Measurements from ENCODE around the gene RNF220.
"Not testable (repeated sequence)": the region's sequence is repeated elsewhere in the genome, so short reads cannot be mapped to it uniquely, and the experiment has no call there.

Gene RNF220

DNA sequence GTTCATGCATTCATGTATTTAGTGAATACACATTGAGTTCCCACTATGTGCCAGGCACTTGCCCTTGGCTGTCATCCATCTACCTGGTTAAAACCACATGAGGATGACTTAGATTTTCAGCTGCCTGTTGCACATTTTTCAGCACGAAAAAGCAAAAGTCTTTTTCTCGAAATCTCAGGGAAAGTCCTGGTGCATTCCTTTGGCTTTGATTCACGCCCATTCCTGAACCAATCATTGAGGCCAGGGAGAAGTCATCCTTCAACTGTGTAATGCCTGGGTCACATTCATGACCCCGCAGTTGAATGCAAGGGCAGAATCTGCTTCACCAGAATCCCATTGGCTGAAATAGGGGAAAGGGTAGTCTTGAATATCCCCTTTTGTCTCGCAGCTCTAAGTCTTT lies 84.4 kb downstream of the RNF220 start:
- DNase-seq (ENCODE audit: low read depth in 2 of 2), result no peak

DNA sequence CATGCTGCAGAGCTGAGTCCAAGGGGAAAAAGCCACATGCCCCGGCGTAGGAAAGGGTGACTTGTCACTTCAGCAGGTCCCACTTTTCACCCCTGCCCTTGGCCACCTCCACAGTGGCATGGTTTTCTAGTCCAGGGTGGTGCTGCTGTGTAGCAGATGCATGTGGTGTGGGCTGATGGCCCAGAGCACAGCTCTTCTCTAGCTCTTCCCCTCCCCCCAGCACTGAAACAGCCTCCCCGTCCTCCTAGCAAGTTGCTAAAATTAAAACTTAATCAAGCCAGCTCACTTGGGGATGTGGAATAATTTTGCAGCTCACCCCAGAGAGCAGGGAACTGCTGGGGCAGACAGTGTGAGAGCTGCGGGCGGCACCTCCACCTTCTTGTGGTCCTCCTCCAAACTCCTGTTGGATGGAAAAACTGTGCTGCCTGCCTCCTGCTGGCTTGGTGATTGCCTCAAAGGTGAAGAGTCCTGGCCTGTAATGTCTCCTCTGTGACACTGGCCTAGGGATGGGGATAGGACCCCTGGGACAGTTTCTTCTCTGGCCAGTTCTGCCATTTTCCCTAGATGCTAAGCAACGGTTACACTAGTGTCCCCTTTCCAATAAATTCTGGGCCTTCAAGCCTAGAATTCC lies 91.6 kb downstream of the RNF220 start:
- DNase-seq (ENCODE audit: low read depth in 2 of 2), result no peak

DNA sequence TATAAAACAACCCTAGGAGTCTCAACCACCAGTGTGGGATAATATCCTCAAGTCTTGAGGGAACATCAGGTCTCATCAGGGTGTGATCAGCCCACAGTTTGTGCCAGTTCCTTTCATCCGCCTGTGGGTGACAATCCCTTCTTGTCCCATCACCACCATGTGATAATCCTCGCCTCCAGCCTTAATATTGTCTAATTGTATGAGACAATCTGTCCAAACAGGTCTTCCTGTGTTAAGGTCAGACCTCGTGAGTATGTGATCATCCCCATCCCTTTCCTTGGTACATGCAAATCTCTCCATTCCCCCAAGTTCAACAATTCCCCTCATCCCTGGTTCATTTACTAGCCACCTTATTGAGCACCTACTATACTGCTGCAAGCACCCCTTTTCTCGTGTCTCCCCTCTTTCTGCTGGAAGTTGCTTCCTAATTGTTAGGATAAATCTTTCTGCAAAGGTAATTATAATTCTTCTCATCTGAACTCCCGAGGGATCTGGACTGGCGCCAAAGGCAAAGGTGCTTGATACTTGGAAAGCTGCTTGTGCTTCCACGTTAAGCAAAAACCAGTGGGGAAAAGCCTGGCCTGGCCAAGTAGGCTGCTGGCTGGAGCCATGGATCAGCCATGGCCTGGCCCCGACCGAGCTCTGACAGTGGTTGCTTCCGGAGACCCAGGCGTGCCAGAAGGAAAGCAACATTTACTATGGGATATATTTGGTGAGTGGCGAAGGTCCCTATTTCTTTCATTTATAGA lies 92.5 kb downstream of the RNF220 start:
- DNase-seq (ENCODE audit: low read depth in 2 of 2), result no peak

DNA sequence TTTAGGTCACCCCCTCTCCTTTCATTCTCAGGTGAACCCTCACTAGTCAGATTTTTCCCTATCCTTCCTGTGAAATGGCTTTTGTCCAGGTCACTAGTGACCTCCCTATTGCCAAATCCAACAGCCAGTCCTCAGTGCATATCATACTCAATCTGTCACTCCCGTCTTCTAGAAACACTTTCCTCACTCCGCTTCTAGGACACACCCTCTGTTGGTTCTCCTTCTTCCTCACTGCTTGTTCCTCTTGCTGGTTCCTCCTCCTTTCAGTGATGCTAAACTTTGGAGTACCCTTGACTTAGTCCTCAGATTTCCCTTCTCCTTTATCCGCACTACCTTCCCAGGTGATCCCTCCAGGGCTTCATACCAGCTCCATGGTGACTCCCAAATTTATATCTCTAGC lies 94.3 kb downstream of the RNF220 start:
- DNase-seq (ENCODE audit: low read depth in 2 of 2), result no peak

DNA sequence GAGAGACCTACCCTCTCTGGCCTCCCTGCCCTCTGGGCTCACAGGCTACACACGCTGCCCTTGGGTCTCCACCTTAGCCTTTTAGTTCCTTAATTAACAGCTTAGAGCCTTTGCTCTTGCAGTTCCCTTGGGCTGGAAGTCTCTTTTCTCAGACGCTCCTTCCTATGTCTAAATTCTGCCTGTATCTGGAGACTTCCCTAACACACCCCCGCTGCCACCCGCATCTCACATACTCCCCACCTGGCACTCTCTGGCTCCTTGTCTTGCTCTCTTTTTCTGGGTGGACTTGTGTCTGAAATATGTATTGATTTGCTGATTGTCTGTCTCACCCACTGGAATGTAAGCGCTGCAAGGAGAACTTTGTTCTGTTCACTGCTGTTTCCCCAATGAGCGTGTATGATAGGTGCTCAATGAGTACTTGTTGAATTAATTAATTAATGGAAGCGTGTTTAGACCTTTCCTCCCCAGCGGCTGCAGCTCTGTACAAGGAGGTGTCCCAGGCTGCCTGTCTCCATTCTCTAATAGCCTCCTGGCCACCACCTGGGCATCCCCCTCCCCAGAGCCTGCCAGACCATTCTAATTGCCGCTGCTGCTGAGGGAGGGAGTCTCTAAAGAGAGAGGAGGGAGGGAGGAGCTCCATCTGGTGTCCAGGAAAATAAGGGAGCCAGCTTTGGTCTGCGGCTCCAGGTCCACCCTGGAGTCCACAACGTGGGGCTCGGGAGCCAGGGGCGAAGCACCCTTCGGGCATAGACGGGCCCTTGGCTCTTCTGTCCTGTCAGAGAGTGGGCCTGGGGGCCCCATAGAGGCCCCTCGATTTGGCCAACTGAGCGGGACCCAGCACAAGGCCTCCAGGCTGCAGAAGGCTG lies 95.4 kb downstream of the RNF220 start:
- DNase-seq (ENCODE audit: low read depth in 2 of 2), result no peak

DNA sequence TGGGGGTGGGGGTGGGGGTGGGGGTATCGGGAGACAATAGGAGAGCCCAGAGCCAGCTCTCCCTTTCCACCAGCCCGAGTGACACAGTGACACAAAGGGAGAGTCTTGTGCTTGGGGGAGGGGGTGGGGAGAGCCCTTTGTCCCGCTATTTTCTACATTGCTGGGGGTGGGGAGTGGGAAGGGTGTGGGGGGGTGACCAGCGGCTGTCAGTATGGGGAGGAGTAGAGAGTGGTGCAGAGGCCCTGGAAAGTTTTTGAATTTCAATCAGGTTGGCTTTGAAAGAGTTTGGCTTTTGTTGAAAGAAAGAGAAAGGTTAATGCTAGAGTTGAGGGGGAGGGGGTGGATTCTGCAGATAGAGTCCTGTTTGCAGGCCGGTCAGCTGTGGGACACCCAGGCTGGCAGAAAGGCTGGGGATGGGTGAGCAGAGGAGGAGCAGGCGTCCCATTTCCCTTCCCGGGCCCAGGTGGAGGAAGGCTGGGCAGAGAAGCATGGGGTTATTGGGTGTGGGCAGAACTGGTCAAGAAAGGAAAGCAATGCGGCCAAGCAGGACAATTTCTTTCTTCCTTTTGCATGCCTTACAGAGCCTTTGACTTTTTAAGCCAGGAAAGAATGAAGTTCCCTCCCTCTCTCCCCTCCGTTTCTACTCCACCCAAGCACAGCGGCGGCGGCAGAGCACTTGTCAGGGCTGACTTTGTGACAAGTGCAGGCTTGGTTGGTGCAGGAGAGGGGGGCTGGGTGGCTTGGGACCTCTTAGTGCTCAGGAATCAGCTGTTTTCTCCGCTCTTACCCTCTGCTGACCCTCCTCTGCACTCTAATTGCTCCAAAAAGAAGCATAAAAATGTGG lies 96.2 kb downstream of the RNF220 start:
- DNase-seq (ENCODE audit: low read depth in 2 of 2), result no peak

DNA sequence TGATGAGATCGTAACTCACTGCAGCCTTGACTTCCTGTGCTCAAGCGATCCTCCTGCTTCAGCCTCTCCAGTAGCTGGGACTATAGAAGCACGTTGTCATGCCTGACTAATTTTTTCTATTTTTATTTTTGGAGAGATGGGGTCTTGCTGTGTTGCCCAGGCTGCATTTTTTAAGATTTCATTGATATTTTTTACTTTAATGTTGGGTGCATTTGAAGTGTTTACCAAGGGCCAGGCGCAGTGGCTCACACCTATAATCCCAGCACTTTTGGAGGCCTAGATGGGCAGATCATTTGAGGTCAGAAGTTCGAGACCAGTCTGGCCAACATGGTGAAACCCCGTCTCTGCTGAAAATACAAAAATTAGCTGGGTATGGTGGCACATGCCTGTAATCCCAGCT lies 97.8 kb downstream of the RNF220 start:
- DNase-seq (ENCODE audit: low read depth in 2 of 2), result not testable (repeated sequence)

DNA sequence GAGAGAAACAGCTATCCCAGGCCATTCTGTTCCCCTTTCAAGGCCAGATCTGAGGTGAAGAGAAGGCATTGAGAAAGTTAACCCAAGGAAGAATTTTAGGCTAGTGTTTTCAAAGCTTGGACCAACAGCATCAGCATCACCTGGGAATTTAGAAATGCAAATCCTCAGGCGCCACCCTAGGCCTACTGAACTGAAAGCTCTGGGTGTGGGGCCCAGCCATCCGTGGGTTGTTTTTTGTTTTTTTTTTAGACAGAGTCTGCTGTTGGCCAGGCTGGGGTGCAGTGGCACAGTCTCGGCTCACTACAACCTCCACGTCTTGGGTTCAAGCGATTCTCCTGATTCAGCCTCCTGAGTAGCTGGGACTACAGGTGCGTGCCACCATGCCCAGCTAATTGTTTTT lies 98.6 kb downstream of the RNF220 start:
- DNase-seq (ENCODE audit: low read depth in 2 of 2), result no peak

DNA sequence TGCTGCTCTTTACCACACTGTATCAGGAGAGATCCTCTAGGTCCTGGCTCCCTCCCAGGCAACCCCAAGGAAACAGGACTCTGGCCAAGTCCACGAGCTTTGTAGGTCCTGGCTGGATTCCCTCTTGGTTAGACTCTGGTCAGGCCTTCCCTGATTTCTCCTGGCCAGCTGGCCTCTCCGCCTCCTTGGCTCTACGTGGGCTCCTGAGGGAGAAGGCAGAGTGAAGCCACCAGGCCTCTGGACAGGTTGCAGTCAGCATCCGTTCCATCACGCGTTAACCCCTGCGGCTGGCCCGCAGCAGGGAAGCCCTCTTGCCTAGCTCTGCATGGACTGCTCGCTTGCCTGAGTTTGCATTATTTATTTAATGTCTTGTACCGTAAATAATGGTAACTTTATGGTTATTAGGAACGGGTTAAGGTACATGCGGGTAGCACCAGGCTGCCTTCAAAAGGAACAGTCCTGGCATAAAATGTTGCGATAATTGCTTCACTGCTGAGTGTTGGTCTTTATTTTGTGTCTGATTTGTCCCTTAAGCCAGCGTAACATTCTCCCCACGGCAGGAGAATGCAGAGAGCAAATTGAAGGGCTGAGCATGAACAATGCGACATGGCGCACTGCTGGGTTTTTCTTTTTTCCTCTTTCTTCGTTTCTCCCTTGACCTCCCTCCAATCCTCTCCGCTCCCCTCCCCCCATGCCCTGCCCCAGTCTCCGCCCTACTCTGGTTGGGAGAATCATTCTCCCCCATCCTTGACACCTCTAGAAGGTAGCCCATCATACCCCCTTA lies 100.3 kb downstream of the RNF220 start:
- DNase-seq (ENCODE audit: low read depth in 2 of 2), result no peak

DNA sequence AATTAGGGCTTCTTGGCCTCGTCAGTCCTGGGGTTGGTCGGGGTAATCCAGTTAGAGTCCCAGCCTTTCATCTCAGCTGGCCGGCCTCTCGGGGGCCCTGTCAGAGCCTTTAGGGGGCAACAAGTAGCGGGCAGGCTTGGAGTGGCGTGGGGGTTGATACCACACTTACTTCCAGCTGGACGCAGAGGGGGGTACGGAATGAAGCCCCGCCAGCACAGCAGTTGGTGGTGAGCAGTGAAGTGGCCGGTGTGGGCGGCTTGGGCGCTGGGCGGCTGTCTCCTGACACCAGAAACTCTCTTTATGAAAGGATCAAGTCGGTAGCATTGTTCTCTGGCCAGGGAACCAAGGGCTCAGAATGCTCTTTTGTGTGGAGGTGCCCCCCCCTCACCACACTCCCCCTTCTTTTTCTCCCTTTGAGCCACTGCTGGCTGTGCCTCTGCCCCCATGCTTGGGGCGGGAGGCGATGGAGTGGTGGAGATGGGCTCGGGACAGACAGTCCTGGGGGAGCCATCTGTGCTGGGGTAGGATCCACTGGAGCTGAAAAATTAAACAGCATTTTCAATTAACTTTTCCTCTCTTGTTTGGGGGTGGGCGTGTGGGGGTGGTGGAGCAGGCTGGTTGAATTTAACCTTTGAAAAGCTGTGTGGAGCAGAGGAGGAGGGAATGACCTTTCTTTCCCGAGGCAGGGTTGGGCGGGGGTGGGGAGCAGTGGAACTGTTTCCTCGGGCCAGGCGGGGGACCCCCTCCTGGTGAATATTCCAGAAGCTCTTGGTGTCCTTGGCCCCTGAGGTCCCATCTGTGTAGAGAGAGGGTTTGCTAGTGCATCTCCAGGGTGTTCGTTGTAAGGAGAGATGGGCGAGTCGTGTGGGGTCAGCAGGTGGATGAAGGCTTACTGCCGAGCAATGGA lies 102.7 kb downstream of the RNF220 start:
- DNase-seq (ENCODE audit: low read depth in 2 of 2), result no peak

DNA sequence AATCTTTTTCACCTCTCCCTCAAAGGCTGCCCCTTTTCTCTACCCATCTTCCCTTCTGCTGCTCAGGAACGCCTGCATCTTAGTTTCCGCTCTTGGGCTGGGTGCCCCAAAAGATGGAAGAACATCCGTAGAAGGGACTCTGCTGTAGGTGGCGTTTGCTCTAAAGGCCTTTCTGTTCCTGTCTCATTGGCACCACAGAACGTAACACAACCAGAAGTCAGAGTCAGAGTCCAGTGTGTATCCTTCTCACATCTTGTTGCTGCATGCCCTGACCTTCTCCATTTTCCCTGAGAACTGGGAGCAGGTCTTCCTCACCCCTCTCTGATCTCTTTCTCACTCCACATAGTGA lies 103.3 kb downstream of the RNF220 start:
- DNase-seq (ENCODE audit: low read depth in 2 of 2), result no peak

DNA sequence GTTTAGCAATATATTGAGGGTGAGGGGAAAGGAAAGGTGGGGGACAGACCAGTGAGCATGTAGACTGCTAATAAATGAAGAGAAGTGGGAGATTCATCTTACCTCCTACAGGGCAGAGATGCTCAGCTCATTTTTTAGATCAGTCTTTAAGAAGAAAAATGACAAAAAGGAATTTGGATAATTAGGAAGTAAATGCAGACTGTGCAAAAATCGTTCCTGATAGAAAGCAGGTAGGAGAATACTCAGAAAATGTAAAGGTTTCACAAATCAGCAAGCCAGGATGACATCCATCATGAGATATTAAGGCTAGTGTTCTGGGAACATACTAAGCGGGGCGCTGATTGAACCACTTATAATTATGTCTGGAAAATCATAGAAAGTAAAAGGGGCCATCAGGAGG lies 106.3 kb downstream of the RNF220 start:
- no peak for DNase-seq (ENCODE audit: low read depth in 2 of 2)

DNA sequence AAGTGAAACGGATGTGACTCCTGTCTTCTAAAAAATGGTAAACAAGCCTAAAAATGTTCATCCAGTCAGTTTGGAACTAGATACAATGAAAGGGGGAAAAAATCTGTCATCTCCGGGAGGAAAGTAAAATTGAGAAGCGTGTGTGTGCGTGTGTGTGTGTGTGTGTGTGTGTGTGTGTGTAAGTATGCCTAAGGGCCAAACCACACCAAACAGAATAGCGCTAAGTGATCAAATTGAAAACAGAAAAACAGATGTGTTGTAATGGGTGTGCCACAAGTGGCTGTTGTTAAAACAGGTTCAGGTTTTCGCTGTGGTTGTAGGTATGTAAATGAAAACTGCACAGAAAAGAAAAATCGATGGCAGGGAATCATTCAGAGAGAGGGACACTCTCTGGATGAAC lies 106.7 kb downstream of the RNF220 start:
- no peak for DNase-seq (ENCODE audit: low read depth in 2 of 2)

DNA sequence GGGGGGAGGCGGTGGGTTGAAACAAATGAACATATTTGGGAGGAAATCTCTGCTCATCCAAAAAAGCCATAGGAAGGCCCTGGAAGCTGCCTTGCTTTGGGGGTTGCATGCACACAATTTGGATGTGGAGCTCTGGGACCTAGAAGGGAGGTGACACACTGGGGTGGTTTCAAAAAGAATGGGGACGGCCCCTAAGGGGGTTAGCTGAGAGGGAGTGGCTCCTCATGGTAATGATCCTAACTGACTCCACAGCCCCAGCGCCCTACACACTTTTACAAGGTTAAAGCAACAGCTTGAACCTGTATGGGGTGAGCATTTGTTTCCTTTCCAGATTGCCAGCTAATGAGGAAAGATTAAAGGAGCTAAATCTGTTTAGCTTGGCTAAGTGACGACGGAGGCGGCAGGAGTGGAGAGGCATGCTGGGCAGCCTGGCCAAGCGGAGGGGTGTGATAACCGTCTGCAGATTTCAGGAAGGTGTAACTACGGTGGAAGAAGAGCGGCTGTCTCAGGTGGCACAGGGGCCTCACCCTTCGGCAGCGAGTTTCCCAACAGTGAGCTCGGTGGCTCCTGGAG lies 107.3 kb downstream of the RNF220 start:
- no peak for DNase-seq (ENCODE audit: low read depth in 2 of 2)

DNA sequence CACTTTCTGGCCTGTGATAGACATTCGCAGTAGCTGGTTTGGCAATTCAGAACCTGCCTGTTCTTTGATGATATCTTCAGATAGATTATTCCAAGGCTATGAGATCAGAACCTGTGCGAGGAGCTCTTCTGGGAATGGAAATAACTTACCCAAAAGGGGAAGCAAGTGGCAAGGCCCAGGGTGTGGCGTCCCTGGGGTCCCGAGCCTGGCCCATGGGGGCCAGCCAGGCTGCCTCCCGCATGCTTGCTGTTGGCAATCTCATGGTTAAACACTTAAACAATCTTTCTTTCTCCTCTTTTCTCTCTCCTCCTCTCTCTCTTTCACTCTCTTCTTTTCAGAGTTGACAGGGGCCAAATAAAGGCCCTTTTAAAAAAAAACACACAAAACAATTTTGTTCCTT lies 108.1 kb downstream of the RNF220 start:
- no peak for DNase-seq (ENCODE audit: low read depth in 2 of 2)

DNA sequence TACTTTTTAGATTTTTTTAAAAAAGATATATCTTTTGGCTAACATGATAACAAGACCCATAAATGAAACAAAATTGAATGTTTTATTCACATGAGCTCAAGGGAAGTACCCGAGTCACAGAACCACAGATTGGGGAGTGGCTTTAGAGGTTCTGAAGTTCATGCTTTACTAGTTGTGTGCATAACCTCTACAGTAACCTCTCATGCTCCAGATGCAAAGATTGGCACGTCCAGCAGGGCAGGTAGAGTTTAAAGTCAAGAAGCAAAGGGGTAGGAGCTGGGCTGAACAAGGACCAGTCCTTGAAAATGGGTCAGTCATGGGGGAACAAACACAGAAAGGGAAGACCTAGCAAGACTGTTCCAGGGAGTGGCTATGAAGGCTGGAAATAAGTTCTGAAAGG lies 109.6 kb downstream of the RNF220 start:
- DNase-seq (ENCODE audit: low read depth in 2 of 2), result no peak

DNA sequence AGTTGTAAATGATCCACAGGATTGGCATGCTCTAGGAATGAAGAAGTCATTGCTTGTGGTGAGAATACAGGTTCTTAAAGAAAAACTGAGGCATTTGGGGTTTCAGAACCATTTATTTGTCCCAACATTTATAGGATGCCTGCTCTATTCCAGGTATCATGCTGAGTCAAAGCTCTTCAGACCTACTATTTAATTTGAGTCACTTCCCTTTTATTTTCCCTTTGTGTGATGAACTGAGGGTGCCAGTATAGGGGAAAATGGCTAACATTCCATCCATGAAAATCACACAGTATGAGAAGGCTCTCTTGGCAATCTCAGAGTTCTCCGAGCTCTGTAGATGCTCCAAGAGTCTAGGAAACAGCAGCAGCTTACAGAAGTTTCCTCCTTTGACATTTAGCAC lies 110.4 kb downstream of the RNF220 start:
- DNase-seq (ENCODE audit: low read depth in 2 of 2), result no peak

DNA sequence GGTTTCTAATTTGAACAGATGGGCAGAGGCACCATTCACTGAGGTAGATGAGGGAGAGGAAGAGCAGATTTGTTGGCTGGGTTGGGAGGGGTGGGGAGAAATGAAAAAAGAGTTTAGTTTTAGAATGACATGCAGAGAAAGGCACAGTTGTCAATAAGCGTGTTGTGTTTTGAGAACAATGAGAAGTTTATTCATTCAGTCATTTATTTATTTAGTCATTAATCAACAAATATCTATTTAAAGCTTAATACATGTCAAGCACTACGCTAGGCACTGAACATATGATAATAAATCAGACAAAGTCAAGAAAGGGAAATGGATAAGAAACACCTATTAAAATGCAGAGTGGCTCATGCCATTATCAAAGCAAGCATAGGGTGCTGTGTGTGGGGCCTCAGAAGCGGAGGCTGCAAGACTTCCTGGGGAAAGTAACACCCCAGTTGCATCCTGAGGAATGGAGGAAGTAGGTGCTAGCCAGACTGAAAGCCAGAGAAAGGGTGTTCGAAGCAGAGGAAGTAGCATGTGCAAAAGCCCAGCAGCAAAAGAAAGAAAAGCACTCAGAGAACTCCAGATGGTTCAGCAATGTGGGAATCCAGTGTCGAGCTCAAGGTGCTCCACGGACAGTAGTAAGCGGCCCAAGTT lies 114.1 kb downstream of the RNF220 start:
- DNase-seq (ENCODE audit: low read depth in 2 of 2), result no peak

DNA sequence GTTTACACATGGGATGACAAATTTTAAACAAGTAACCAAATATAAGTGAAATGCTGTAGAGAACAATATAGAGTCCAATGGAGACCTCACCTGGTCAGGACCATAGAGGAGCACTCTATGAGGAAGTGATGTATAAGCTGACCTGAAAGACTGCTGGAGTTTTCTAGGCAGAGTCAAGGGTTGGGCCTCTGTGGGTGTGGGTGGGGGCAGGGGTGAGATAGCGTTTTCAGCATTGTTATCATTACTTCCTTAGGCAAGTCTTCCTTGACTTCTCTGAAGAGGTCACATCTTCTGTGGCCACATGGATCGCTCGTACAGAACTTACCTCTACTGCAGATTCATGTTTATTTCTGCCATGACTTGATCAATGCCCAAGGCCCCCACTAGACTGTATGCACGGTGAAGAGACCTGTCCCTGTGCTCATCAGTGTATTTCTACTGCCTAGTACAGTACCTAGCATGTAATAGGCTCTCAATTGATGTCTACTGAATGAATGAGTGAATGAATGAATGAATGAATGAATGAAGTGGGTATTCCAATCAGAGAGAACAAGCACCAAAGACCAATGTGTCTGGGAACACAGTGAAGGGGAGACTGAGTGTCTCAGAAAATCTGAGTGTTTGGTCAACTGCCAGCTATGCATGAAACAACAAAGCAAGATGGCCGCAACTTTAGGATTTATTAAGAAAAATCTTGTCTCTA lies 116.5 kb downstream of the RNF220 start:
- no peak for DNase-seq (ENCODE audit: low read depth in 2 of 2)
